Progenitor cell of endocrine pancreas (in vitro differentiated cells): ENCODE data around the gene ARHGAP40. TPM values are rescaled to one million over a fixed set of nuclear protein-coding genes. Genes with fewer than 3 reads are reported as not detected.

Experiments used
- DNase-seq: peaks from one replicate; pipeline ENCODE4 v3.0.0; 2021; ENCODE audit warnings: low spot score; ENCODE audit not compliant: unreplicated experiment
- H3K27ac Mint-ChIP-seq: 2 replicates; pipeline ENCODE4 v1.8.0; 2021; ENCODE audit warnings: mild to moderate bottlenecking, moderate library complexity, mixed read lengths
- H3K27me3 Mint-ChIP-seq: 2 replicates; pipeline ENCODE4 v1.8.0; 2021; ENCODE audit warnings: mixed read lengths
- H3K36me3 Mint-ChIP-seq: 2 replicates; pipeline ENCODE4 v1.8.0; 2022; ENCODE audit warnings: mixed read lengths; ENCODE audit not compliant: insufficient read depth
- H3K4me1 Mint-ChIP-seq: 2 replicates; pipeline ENCODE4 v1.8.0; 2021; ENCODE audit warnings: low read depth, mixed read lengths
- H3K4me3 Mint-ChIP-seq: 2 replicates; pipeline ENCODE4 v1.8.0; 2021; ENCODE audit warnings: low read depth, mild to moderate bottlenecking, moderate library complexity, mixed read lengths
- H3K9me3 Mint-ChIP-seq: 2 replicates; pipeline ENCODE4 v1.8.0; 2021; ENCODE audit warnings: low read depth, mixed read lengths
- total RNA-seq: library from RNA; stranded (reverse); gene quantifications from 2 replicates; pipeline ENCODE4 v1.2.1, GENCODE V29; 2021
- TF ChIP-seq, protein P1 (sequence below): fragments of 200-600 bp; sonication (generic); IDR thresholded peaks from one replicate; pipeline ENCODE4 v1.5.0; 2021; ENCODE audit warnings: antibody characterized with exemption, mild to moderate bottlenecking; ENCODE audit not compliant: unreplicated experiment

The ARHGAP40 gene
- total RNA-seq, 1 donor from 2014 or later: not detected

DNA sequence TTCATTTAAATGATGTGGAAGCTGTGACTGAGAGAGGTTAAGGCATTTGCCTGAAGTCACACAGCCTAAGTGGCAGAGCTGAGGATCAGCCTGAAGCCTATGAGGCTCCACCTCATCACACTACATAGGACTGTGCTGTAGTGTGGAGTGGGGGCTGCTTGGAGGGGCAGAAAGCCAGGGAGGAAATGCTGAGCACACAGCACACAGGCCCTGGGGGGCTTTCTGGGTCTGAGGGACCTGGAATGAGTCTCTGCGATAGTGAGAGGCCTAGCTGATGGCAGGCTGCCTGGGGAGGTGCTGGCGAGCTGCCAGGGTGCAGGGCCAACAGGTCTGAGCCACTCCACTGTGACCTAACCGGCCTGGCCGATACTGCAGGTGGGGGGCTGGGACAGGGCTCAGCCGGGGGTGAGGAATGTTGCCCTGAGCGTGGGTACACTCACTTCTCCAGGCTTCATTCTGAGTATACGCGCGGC lies 2.2 kb upstream of the ARHGAP40 start:
- no peak for DNase-seq
- no peaks in the 10 kb centered on the region for H3K4me1 Mint-ChIP-seq
- no peak overlapping the region for H3K4me3 Mint-ChIP-seq
- TF ChIP-seq, protein P1, sequence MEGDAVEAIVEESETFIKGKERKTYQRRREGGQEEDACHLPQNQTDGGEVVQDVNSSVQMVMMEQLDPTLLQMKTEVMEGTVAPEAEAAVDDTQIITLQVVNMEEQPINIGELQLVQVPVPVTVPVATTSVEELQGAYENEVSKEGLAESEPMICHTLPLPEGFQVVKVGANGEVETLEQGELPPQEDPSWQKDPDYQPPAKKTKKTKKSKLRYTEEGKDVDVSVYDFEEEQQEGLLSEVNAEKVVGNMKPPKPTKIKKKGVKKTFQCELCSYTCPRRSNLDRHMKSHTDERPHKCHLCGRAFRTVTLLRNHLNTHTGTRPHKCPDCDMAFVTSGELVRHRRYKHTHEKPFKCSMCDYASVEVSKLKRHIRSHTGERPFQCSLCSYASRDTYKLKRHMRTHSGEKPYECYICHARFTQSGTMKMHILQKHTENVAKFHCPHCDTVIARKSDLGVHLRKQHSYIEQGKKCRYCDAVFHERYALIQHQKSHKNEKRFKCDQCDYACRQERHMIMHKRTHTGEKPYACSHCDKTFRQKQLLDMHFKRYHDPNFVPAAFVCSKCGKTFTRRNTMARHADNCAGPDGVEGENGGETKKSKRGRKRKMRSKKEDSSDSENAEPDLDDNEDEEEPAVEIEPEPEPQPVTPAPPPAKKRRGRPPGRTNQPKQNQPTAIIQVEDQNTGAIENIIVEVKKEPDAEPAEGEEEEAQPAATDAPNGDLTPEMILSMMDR: no peak
- peaks cover 57% of the 10 kb centered on the region for H3K27me3 Mint-ChIP-seq
- H3K27ac Mint-ChIP-seq: no peak overlapping the region
- H3K9me3 Mint-ChIP-seq: no peaks in the 10 kb centered on the region
- no peaks in the 10 kb centered on the region for H3K36me3 Mint-ChIP-seq

DNA sequence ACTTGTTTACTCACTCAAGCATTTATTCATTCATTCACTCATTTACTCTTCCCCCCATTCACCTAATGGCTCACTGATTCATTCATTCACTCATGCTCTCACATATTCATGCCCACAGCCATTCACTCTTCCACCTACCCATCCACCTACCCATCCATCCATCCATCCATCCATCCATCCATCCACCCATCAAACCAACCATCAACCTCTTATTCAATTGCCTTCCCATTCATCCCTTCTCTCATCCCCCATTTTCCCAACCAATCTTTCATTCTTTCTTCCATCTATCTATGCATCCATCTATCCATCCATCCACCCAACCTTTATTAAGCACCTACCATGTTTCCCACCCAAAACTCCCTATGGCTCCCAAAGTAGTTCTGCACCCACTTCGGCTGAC lies 1.6 kb upstream of the ARHGAP40 start:
- Mint-ChIP-seq H3K4me3 (no peak overlapping the region), H3K36me3 (no peaks in the 10 kb centered on the region)

DNA sequence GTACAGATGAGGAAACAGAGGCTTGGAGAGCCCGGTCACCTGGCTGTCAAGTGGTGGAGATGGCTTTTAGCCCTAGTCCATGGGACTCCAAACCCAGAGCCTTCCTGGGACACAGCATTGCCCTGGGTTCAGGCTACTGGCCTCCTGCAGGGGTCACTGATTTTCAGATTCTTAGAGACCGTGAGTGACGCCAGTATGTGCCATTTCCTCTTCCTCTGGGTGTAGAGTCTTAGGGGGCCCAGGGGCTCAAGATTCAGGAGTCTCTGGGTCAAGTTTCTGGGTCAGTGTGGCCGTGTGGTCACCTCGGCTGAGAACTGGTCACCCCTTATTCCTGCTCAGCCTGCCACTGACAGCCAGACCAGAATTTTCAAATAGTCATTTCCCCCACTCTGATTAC lies 574 bp downstream of the ARHGAP40 start:
- Mint-ChIP-seq H3K36me3 (no peaks in the 10 kb centered on the region), H3K9me3 (no peaks in the 10 kb centered on the region), H3K4me3 (no peak overlapping the region), H3K27me3 (peaks cover 59% of the 10 kb centered on the region), H3K4me1 (peaks cover 4% of the 10 kb centered on the region), H3K27ac (no peak overlapping the region)
- DNase-seq: no peak
- TF ChIP-seq, protein P1: no peak

More for the DNA sequence above, 1.6 kb upstream of the ARHGAP40 start:
- Mint-ChIP-seq H3K27me3 (peaks cover 57% of the 10 kb centered on the region), H3K9me3 (no peaks in the 10 kb centered on the region), H3K4me1 (peaks cover 3% of the 10 kb centered on the region), H3K27ac (no peak overlapping the region)
- no peak for DNase-seq
- TF ChIP-seq, protein P1: no peak

DNA sequence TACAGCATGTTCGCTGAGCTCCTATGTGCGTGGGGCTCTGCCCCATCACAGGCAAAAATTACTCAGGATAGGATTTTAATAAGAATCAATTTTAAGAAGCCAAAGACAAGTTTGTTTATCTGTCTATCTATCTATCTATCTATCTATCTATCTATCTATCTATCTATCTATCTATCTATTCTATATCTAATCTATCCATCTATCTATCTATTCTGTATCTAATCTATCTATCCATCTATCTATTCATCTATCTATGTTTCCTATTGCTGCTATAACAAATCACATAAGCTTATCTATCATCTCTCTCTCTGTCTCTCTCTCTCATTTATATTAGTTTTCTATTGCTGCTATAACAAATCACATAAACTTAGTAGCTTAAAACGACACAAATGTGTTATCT lies 1.7 kb downstream of the ARHGAP40 start:
- TF ChIP-seq, protein P1: no peak
- no peak for DNase-seq
- H3K4me1 Mint-ChIP-seq: peaks cover 4% of the 10 kb centered on the region
- H3K27me3 Mint-ChIP-seq: peaks cover 57% of the 10 kb centered on the region
- H3K9me3 Mint-ChIP-seq: no peaks in the 10 kb centered on the region
- H3K27ac Mint-ChIP-seq: no peak overlapping the region
- no peak overlapping the region for H3K4me3 Mint-ChIP-seq
- no peaks in the 10 kb centered on the region for H3K36me3 Mint-ChIP-seq

DNA sequence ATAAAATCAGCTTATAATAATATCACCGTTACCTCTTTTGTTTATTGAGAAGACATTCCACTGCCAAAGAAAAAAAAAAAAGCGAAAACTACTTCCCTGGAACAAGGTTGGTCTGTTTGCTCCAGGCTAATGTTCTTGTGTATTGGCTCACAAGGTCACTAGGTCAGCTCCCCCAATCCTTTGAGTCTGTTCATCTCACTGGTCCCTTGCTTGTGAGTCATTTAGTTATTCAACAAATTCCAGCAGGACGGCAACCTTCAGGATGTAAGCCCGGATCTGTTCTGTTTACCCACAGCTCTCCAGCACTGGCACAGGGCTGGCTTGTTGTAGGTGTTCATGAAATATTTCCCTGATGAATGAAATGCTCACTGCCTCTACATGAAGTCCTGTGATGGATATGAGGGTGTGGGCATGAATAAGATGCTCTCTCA lies 3.3 kb downstream of the ARHGAP40 start:
- TF ChIP-seq, protein P1: no peak
- no peak overlapping the region for H3K27ac Mint-ChIP-seq
- DNase-seq: no peak
- no peak overlapping the region for H3K4me3 Mint-ChIP-seq
- peaks cover 62% of the 10 kb centered on the region for H3K27me3 Mint-ChIP-seq
- H3K9me3 Mint-ChIP-seq: no peaks in the 10 kb centered on the region
- no peaks in the 10 kb centered on the region for H3K36me3 Mint-ChIP-seq
- peaks cover 4% of the 10 kb centered on the region for H3K4me1 Mint-ChIP-seq
